HepG2 (cell line): Measurements from ENCODE around the gene VPS26B. TPM values are rescaled to one million over a fixed set of nuclear protein-coding genes. Genes with fewer than 3 reads are reported as not detected.

Experiments
- FOXK2 ChIP-seq: fragments of 450-650 bp; IDR thresholded peaks from 2 replicates; pipeline ENCODE4 v1.6.1; 2016
- HOXA5 ChIP-seq: sonication (generic); formaldehyde crosslinking; IDR thresholded peaks from 2 replicates; pipeline ENCODE4 v1.4.0; 2020; ENCODE audit warnings: missing genetic modification reagents
- LCORL ChIP-seq, 2 experiments: fragments of 450-650 bp in 1 of 2; sonication (generic) in 1 of 2; formaldehyde crosslinking in 1 of 2; IDR thresholded peaks; 2 replicates each; pipeline versions ENCODE4 v1.5.0 to v1.6.1; 2017 to 2020; ENCODE audit warnings: antibody characterized with exemption in 1 of 2, missing genetic modification reagents in 1 of 2
- NFYC ChIP-seq: IDR thresholded peaks from 2 replicates; pipeline ENCODE4 v1.6.1; 2016; ENCODE audit warnings: missing genetic modification reagents, missing compliant biosample characterization
- TMF1 ChIP-seq: sonication (generic); formaldehyde crosslinking; IDR thresholded peaks from 2 replicates; pipeline ENCODE4 v1.8.1; 2022; ENCODE audit warnings: low read depth, missing genetic modification reagents
- U2AF2 ChIP-seq: fragments of 200-400 bp; formaldehyde crosslinking; IDR thresholded peaks from 2 replicates; pipeline ENCODE4 v1.6.1; 2017; ENCODE audit warnings: low read depth, mild to moderate bottlenecking, low read length
- UBTF ChIP-seq: sonication (generic); formaldehyde crosslinking; IDR thresholded peaks from 2 replicates; pipeline ENCODE4 v1.4.0; 2020; ENCODE audit warnings: mild to moderate bottlenecking, missing genetic modification reagents
- ZNF225 ChIP-seq: sonication (generic); formaldehyde crosslinking; IDR thresholded peaks from 2 replicates; pipeline ENCODE4 v1.4.0; 2020; ENCODE audit warnings: mild to moderate bottlenecking, missing genetic modification reagents
- ZNF263 ChIP-seq: sonication (generic); formaldehyde crosslinking; IDR thresholded peaks from 2 replicates; pipeline ENCODE4 v1.4.0; 2020; ENCODE audit warnings: missing genetic modification reagents
- ZNF558 ChIP-seq: sonication (generic); formaldehyde crosslinking; IDR thresholded peaks from 2 replicates; pipeline ENCODE4 v1.9.0; 2022; ENCODE audit warnings: mild to moderate bottlenecking, missing genetic modification reagents, borderline replicate concordance
- polyA plus RNA-seq, 8 experiments: library from polyadenylated mRNA; depleted of rRNA in 3 of 8; stranded (reverse) in 7 of 8; unstranded in 1 of 8; fragments of >200 nt; fragmentation: Illumina TruSeq in 4 of 8; extraction: Trizol in 4 of 8; gene quantifications; 2 replicates each; pipeline versions ENCODE4 v1.2.1 to v1.2.3, GENCODE V29; 2011 to 2016; ENCODE audit warnings: low read depth in 4 of 8, missing spikeins in 1 of 8, mixed read lengths in 1 of 8; ENCODE audit not compliant: insufficient read depth in 1 of 8
- total RNA-seq, 5 experiments: library from RNA; depleted of rRNA; stranded (reverse); fragments of >200 nt; fragmentation: Illumina TruSeq; extraction: Trizol; gene quantifications; 2 replicates each; pipeline ENCODE4 v1.2.3, GENCODE V29; 2016; ENCODE audit warnings: low read depth in 1 of 5
- TF ChIP-seq, protein P1 (sequence below), 2 experiments: IDR thresholded peaks; 2 replicates each; pipeline ENCODE4 v1.6.1; 2011 to 2012; ENCODE audit warnings: low read length in 2 of 2, borderline replicate concordance in 1 of 2, low read depth in 1 of 2, mild to moderate bottlenecking in 1 of 2, moderate library complexity in 1 of 2
- TF ChIP-seq, protein P2 (sequence below): sonication (generic); formaldehyde crosslinking; IDR thresholded peaks from 2 replicates; pipeline ENCODE4 v1.4.0; 2020; ENCODE audit warnings: missing genetic modification reagents
- TF ChIP-seq, protein P3 (sequence below): sonication (generic); formaldehyde crosslinking; IDR thresholded peaks from 2 replicates; pipeline ENCODE4 v1.5.0; 2020; ENCODE audit warnings: mild to moderate bottlenecking, missing genetic modification reagents

Gene VPS26B
- total and polyA plus RNA-seq, 2 of the 13 experiments (the other 11 are each of a cell fraction or from before 2014, with no cell fraction given) = 20.2 to 23.2 TPM

GRCh38 chr11:134224710-134225664 lies 516 bp downstream of the VPS26B start (continued):
- peak; percentile 79; the same call in 1 of the 2 replicates for TF ChIP-seq ZNF558
- TF ChIP-seq, protein P1, sequence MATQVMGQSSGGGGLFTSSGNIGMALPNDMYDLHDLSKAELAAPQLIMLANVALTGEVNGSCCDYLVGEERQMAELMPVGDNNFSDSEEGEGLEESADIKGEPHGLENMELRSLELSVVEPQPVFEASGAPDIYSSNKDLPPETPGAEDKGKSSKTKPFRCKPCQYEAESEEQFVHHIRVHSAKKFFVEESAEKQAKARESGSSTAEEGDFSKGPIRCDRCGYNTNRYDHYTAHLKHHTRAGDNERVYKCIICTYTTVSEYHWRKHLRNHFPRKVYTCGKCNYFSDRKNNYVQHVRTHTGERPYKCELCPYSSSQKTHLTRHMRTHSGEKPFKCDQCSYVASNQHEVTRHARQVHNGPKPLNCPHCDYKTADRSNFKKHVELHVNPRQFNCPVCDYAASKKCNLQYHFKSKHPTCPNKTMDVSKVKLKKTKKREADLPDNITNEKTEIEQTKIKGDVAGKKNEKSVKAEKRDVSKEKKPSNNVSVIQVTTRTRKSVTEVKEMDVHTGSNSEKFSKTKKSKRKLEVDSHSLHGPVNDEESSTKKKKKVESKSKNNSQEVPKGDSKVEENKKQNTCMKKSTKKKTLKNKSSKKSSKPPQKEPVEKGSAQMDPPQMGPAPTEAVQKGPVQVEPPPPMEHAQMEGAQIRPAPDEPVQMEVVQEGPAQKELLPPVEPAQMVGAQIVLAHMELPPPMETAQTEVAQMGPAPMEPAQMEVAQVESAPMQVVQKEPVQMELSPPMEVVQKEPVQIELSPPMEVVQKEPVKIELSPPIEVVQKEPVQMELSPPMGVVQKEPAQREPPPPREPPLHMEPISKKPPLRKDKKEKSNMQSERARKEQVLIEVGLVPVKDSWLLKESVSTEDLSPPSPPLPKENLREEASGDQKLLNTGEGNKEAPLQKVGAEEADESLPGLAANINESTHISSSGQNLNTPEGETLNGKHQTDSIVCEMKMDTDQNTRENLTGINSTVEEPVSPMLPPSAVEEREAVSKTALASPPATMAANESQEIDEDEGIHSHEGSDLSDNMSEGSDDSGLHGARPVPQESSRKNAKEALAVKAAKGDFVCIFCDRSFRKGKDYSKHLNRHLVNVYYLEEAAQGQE (IDR thresholded peaks at IDR 0.05; ENCODE audit: borderline replicate concordance in 1 of 2, low read depth in 1 of 2, low read length in 2 of 2) = no peak
- no peak for TF ChIP-seq NFYC (CRISPR knock-in tag)
- TF ChIP-seq, protein P2, sequence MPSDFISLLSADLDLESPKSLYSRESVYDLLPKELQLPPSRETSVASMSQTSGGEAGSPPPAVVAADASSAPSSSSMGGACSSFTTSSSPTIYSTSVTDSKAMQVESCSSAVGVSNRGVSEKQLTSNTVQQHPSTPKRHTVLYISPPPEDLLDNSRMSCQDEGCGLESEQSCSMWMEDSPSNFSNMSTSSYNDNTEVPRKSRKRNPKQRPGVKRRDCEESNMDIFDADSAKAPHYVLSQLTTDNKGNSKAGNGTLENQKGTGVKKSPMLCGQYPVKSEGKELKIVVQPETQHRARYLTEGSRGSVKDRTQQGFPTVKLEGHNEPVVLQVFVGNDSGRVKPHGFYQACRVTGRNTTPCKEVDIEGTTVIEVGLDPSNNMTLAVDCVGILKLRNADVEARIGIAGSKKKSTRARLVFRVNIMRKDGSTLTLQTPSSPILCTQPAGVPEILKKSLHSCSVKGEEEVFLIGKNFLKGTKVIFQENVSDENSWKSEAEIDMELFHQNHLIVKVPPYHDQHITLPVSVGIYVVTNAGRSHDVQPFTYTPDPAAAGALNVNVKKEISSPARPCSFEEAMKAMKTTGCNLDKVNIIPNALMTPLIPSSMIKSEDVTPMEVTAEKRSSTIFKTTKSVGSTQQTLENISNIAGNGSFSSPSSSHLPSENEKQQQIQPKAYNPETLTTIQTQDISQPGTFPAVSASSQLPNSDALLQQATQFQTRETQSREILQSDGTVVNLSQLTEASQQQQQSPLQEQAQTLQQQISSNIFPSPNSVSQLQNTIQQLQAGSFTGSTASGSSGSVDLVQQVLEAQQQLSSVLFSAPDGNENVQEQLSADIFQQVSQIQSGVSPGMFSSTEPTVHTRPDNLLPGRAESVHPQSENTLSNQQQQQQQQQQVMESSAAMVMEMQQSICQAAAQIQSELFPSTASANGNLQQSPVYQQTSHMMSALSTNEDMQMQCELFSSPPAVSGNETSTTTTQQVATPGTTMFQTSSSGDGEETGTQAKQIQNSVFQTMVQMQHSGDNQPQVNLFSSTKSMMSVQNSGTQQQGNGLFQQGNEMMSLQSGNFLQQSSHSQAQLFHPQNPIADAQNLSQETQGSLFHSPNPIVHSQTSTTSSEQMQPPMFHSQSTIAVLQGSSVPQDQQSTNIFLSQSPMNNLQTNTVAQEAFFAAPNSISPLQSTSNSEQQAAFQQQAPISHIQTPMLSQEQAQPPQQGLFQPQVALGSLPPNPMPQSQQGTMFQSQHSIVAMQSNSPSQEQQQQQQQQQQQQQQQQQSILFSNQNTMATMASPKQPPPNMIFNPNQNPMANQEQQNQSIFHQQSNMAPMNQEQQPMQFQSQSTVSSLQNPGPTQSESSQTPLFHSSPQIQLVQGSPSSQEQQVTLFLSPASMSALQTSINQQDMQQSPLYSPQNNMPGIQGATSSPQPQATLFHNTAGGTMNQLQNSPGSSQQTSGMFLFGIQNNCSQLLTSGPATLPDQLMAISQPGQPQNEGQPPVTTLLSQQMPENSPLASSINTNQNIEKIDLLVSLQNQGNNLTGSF (CRISPR knock-in tag) = 0 out of 2 replicates have a peak, but pooled peaks have one; percentile 7
- TF ChIP-seq U2AF2 = no peak
- TF ChIP-seq FOXK2 = no peak
- TF ChIP-seq, protein P3, sequence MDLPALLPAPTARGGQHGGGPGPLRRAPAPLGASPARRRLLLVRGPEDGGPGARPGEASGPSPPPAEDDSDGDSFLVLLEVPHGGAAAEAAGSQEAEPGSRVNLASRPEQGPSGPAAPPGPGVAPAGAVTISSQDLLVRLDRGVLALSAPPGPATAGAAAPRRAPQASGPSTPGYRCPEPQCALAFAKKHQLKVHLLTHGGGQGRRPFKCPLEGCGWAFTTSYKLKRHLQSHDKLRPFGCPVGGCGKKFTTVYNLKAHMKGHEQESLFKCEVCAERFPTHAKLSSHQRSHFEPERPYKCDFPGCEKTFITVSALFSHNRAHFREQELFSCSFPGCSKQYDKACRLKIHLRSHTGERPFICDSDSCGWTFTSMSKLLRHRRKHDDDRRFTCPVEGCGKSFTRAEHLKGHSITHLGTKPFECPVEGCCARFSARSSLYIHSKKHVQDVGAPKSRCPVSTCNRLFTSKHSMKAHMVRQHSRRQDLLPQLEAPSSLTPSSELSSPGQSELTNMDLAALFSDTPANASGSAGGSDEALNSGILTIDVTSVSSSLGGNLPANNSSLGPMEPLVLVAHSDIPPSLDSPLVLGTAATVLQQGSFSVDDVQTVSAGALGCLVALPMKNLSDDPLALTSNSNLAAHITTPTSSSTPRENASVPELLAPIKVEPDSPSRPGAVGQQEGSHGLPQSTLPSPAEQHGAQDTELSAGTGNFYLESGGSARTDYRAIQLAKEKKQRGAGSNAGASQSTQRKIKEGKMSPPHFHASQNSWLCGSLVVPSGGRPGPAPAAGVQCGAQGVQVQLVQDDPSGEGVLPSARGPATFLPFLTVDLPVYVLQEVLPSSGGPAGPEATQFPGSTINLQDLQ (CRISPR knock-in tag) = 0 out of 2 replicates have a peak, but pooled peaks have one; percentile 12
- TF ChIP-seq UBTF (CRISPR knock-in tag) = peak; percentile 75
- TF ChIP-seq TMF1 (CRISPR knock-in tag) = 0 out of 2 replicates have a peak, but pooled peaks have one; percentile 4
- TF ChIP-seq HOXA5 = 0 out of 2 replicates have a peak, but pooled peaks have one; percentile 32
- no peak for TF ChIP-seq ZNF225 (CRISPR knock-in tag)
- TF ChIP-seq LCORL (IDR thresholded peaks at IDR 0.05) = no peak
- TF ChIP-seq LCORL (CRISPR knock-in tag; IDR thresholded peaks at IDR 0.05) = 0 out of 2 replicates have a peak, but pooled peaks have one; percentile 34
- TF ChIP-seq ZNF263 (CRISPR knock-in tag) = peak; percentile 82
